Panc1 (cell line): ENCODE measurements around the gene MYO7A. TPM values are rescaled to one million over a fixed set of nuclear protein-coding genes. Genes with fewer than 3 reads are reported as not detected.

Experiments used
- ATAC-seq: fragments of 200-7000 bp; cut with Tn5 transposase; 2 replicates; pipeline ENCODE4 v1.9.1; 2020; ENCODE audit warnings: mild to moderate bottlenecking, moderate library complexity
- BruUV-seq: library from RNA; stranded (reverse); fragments of 400-500 nt; replicated peaks from 2 replicates; lab custom pipeline; 2021; lab: Mats Ljungman, UMichigan
- CTCF ChIA-PET: fragments of 300-600 bp; sonication (Branson Sonifier 250); formaldehyde crosslinking; loops from one replicate; lab custom pipeline; 2022; ENCODE audit warnings: antibody characterized with exemption; lab: Charles Lee
- POLR2A ChIA-PET: fragments of 300-600 bp; sonication (Branson Sonifier 250); formaldehyde crosslinking; loops from one replicate; lab custom pipeline; 2022; ENCODE audit warnings: antibody characterized with exemption; lab: Charles Lee
- DNase-seq: peaks from one replicate; pipeline ENCODE4 v3.0.0-alpha.2; 2010; ENCODE audit warnings: low read depth, low spot score
- H3K27ac ChIP-seq: 2 replicates; pipeline ENCODE4 v1.5.1; 2011; ENCODE audit warnings: mild to moderate bottlenecking, low read length, inconsistent platforms
- H3K27me3 ChIP-seq: fragments of 200-500 bp; sonication (Bioruptor generic); 2 replicates; pipeline ENCODE4 v1.6.0; 2014; ENCODE audit warnings: low read length, inconsistent platforms; ENCODE audit not compliant: control insufficient read depth, insufficient read depth
- H3K36me3 ChIP-seq: fragments of 200-500 bp; sonication (Bioruptor generic); 2 replicates; pipeline ENCODE4 v1.5.1; 2014; ENCODE audit warnings: inconsistent platforms, mild to moderate bottlenecking, low read length, moderate library complexity; ENCODE audit not compliant: control insufficient read depth, insufficient read depth
- H3K4me1 ChIP-seq: 2 replicates; pipeline ENCODE4 v1.5.1; 2011; ENCODE audit warnings: inconsistent platforms, mild to moderate bottlenecking, low read length, moderate library complexity; ENCODE audit not compliant: control insufficient read depth, insufficient read depth
- H3K4me3 ChIP-seq, 2 experiments: 2 replicates each; pipeline ENCODE4 v1.5.1; 2011 to 2012; ENCODE audit warnings: low read depth in 2 of 2, low read length in 2 of 2, mild to moderate bottlenecking in 2 of 2, inconsistent platforms in 1 of 2, moderate library complexity in 1 of 2
- H3K9me3 ChIP-seq: fragments of 200-500 bp; sonication (Bioruptor generic); 2 replicates; pipeline ENCODE4 v1.5.1; 2014; ENCODE audit warnings: low read depth, mild to moderate bottlenecking, inconsistent platforms, low read length, moderate library complexity; ENCODE audit not compliant: control insufficient read depth, insufficient read depth
- CTCF ChIP-seq: fragments of 450-650 bp; IDR thresholded peaks from 2 replicates; pipeline ENCODE4 v1.5.1; 2017; ENCODE audit warnings: mild to moderate bottlenecking
- POLR2AphosphoS5 ChIP-seq: IDR thresholded peaks from 2 replicates; pipeline ENCODE4 v1.6.1; 2012; ENCODE audit warnings: mild to moderate bottlenecking, low read depth, low read length, moderate library complexity
- REST ChIP-seq, 2 experiments: IDR thresholded peaks; 2 replicates each; pipeline ENCODE4 v1.6.1; 2011 to 2012; ENCODE audit warnings: low read depth in 2 of 2, control low read depth in 1 of 2, low read length in 1 of 2, mild to moderate bottlenecking in 1 of 2, moderate library complexity in 1 of 2; ENCODE audit not compliant: insufficient read depth in 1 of 2
- SIN3A ChIP-seq: IDR thresholded peaks from 2 replicates; pipeline ENCODE4 v1.6.1; 2012; ENCODE audit warnings: low read depth, mild to moderate bottlenecking, low read length, moderate library complexity, borderline replicate concordance; ENCODE audit not compliant: insufficient read depth
- TCF7L2 ChIP-seq: IDR thresholded peaks from 2 replicates; pipeline ENCODE4 v1.6.1; 2011; ENCODE audit warnings: mild to moderate bottlenecking, low read depth, low read length, inconsistent platforms
- in situ Hi-C: cut with HindIII; loops from 2 replicates; pipeline ENCODE4 v1.10.0; 2016; ENCODE audit warnings: low sequenced_read_pairs, low pct_unique_long_range_greater_than_20kb
- intact Hi-C: fragments of 100-400 bp; cut with micrococcal nuclease; formaldehyde crosslinking; loops from one replicate; pipeline ENCODE4 v1.10.0; 2022; ENCODE audit not compliant: unreplicated experiment
- total RNA-seq: library from RNA; stranded (reverse); gene quantifications from one replicate; pipeline ENCODE4 v1.2.1, GENCODE V29; 2021; ENCODE audit not compliant: unreplicated experiment

Gene MYO7A
- total RNA-seq, 1 experiment from 2014 or later, result 1.3 TPM

- in situ Hi-C loops (no loop called here), intact Hi-C loops (no loop called here)
- POLR2A ChIA-PET, result no interaction called here
- Histone ChIP-seq H3K4me1 (no peaks in the 10 kb centered on the region), H3K4me3 (no peak overlapping the region), H3K36me3 (no peaks in the 10 kb centered on the region), H3K27me3 (no peaks in the 10 kb centered on the region), H3K27ac (no peak overlapping the region), H3K9me3 (no peaks in the 10 kb centered on the region)
- CTCF ChIA-PET, result interaction anchor here (0.6 to 1.1 kb wide), 3 partner anchors 9 to 40 kb away, joined by 3 read pairs; no protein-coding TSS in a partner anchor
- no peak for DNase-seq
- no peak for ATAC-seq
- no peak for TF ChIP-seq SIN3A
- TF ChIP-seq REST (IDR thresholded peaks at IDR 0.05; ENCODE audit: insufficient read depth in 1 of 2, low read depth in 2 of 2, low read length in 1 of 2), result no peak
- TF ChIP-seq CTCF, result no peak
- no peak for TF ChIP-seq TCF7L2
- no TSS peak for BruUV-seq
Measured at GRCh38 chr11:77100166-77101042, 27.6 kb upstream of the MYO7A start.

- no peaks in the 10 kb centered on the region for H3K27me3 ChIP-seq
- TF ChIP-seq TCF7L2 (no peak), SIN3A (no peak), REST (IDR thresholded peaks at IDR 0.05; ENCODE audit: insufficient read depth in 1 of 2, low read depth in 2 of 2, low read length in 1 of 2) (no peak), POLR2AphosphoS5 (no peak), CTCF (no peak)
- H3K27ac ChIP-seq, result no peak overlapping the region
- BruUV-seq, result no TSS peak
- in situ Hi-C loops, result no loop called here
- ChIA-PET POLR2A (no interaction called here), CTCF (interaction anchor here (0.6 to 1.1 kb wide), 2 partner anchors 10 to 14 kb away, joined by 3 read pairs; no protein-coding TSS in a partner anchor)
- DNase-seq (no peak), ATAC-seq (peak; percentile 37; the same call in 1 of the 2 replicates)
- H3K4me3 ChIP-seq, result no peak overlapping the region
- intact Hi-C loops, result no loop called here
- H3K9me3 ChIP-seq, result no peaks in the 10 kb centered on the region
- H3K4me1 ChIP-seq, result no peaks in the 10 kb centered on the region
- no peaks in the 10 kb centered on the region for H3K36me3 ChIP-seq
Measured at GRCh38 chr11:77101043-77101537, 27.0 kb upstream of the MYO7A start.
